NCI-H524 treated with DMSO at 0.1 percent for 48 hours (cell line): ENCODE data around the gene PARD3B.

ENCODE experiments used
- DNase-seq: peaks from one replicate; lab custom pipeline; 2025; lab: John Stamatoyannopoulos, UW

Gene PARD3B

DNA sequence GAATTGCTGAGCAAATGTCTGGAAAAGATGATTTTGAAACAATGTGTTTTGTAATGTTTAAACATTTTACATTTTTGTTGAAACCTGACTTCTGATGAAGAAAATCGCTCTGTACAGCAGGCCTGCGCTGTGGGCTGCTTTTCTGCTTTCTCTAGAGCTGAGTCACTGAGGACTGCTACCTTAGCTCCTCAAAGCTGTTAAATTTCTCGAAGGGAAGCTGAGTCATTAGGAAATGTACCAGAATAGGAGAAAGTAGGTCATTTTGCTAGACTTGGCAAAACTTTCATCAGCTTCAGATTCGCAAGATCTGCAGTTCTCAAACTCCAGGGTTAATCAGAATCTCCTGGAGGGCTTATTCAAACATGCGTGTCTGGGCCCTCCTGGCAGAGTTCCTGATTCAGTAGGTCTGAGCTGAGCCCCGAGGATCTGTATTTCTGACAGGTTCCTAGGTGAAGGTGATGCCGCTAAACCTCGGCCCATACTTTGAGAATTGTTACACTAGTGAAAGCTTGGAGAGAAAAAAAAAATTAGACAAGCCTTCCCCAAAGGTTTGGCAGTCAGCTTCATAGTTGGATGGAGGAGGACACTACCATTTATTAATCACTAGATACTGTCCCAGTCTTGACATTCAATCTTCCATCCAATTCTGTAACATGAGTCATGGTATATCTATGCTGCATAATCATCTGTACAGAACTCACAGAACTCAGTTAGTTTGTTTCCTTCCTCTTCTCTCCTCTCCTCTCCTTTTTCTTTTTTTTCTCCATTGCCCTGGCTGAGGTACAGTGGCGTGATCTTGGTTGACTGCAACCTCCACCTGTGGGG lies 297.6 kb downstream of the PARD3B start:
- no peak for DNase-seq

DNA sequence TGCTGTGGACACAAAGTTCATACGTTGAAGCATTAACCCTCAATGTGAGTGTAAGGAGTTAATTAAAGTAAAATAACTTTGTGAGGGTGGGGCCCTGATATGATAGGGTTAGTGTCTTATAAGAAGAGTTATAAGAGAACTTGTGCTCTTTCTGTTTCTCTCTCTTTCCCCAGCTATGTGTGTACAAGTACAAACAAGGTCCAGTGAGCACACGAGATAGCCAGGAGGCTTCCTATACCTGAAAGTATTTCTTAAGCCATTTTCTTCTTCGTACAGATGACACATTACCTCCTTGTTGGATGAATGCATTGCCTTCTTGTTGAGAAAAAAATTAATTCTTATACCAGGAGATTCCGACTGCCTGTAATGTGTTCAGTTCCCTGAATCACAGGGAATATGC lies 301.2 kb downstream of the PARD3B start:
- DNase-seq: no peak

DNA sequence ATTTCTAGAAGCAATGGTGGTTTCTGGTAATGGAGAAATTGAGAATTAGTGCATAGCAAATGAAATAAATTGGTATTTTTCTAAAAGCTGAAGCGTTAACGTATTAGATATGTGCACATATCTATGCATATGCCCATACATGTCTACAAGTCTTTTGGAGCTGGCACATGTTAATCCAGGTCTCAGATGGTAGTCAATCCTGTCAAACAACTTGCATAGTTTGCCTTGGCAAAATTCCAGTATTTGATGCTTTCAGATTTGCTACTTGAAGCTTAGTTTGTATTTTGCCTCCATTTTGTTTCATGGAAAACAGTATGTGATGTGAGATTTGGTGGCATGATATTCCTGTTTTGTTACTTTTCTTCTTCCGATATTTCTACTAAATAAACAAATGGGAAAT lies 304.6 kb downstream of the PARD3B start:
- DNase-seq: no peak

DNA sequence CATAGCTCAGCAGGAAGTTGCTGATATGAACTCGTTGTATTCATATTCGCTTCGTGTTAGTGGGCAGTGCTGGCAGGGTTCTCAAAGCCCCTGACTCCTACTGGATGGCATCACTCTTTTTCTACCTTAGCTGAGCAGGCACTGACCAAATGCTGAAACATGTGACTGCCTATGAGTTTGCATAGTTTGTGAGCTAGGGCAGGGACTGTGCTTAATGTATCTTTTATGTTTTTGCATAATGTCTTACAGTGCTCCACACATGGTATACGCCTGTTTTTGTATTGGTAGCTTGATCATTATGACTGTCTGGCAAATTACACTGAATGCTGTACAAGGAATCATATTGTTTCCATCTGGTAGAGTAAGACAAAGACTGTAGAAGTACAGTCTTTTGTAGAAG lies 305.3 kb downstream of the PARD3B start:
- DNase-seq: no peak

DNA sequence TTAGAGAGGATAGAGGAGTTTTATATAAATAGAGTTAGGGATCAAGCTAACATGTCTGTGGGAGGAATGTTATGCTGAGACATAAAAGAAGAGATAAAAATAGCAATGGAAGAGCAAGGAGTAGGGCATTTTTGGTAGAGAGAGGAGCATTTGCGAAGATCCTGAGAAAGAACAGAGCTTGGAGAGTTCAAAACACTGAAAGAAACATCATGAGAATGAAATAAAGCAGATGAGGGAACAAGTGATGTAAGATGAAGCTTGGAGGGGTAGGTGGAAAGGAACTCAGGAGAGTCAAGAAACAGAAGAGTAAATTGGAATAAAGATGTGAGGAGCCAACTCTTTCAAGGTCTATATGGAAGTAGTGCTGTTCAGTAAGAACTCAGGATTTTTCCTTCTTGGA lies 308.6 kb downstream of the PARD3B start:
- DNase-seq: no peak

DNA sequence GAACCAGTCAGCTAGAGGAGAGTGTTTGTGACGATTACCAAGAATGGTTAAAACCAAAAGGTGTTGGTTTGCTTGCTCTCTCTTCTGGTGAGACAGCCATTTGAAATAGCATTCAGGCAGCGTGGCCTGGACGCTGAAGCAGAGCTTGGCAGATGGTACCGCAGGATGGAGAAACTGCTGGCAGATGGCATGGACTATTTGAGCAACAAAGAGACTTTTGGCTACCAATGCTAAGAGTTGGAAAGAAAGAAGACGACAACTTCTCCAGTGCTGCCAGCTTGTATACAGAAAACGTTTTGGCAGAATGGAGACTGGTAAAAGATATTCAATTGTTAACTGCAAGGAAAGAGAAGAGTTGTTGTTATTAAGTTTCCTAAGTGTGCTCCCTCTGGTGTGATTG lies 315.0 kb downstream of the PARD3B start:
- peak; percentile 60 for DNase-seq

DNA sequence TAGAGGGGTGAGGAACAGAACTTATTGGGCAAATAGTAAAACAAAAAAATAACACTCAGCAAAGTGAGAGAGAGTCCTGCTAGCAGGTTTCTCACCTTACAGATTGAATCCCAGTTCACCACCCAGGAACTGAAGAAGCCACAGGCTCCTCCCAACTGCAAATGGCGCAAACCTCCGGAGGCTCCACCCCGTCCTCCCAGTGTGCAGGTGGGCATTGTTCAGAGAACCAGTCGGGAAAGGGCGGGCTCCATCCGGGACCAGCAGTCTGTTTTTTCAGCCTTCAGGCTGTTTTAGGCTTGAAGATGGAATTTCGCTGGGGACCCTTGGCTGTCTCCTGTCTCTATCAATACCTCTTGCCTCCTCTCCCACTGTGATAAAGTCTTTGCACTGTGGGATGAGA lies 317.5 kb downstream of the PARD3B start:
- no peak for DNase-seq

DNA sequence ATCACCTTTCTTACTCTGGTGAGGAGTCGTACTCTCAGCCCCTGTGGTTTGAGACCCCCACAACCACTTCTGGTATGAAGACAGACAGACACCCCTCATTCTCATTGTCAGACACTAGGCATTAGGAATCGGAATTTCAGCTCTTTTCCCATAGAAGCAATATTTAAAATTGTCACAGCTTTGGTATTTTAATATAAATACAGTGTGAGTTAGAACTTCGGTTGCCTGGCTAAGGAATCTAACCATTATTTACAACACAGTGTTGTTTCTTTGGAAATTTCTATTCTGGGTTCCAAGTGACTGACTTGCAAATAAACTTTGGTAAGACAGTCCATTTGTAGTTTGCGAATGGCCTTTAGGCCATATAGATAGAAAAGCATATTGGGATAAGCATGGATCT lies 318.1 kb downstream of the PARD3B start:
- no peak for DNase-seq

DNA sequence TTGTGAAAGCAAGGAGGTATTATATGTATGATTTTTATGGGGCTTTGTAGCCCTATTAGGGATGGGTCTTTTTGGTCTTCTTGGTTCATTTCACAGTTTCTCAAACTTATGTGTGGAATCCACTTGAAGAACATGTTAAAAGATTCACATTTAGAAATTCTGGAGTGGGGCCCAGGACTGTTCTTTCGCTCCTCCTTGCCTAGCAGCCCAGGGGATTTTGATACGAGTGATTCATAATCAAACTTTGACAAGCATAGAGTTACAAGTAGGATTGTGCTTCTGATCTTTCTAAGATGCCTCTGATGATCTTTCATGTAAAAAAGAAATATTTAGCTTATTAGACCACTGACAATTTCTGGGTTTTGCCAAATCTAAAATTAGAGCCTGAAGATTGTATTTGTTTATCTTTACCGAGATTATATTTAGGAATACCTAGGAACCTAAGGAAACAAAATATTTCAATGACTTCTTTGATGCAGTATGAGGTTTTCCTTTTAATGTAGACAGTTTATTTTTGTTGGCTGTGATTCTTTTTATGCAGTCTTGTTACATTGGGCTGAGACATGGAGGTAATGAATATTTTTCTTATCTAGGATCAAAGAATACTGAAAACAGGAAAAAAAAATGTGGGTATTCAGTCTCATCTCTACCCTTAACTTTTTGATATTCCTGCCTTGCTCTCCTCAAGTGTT lies 324.0 kb downstream of the PARD3B start:
- no peak for DNase-seq

DNA sequence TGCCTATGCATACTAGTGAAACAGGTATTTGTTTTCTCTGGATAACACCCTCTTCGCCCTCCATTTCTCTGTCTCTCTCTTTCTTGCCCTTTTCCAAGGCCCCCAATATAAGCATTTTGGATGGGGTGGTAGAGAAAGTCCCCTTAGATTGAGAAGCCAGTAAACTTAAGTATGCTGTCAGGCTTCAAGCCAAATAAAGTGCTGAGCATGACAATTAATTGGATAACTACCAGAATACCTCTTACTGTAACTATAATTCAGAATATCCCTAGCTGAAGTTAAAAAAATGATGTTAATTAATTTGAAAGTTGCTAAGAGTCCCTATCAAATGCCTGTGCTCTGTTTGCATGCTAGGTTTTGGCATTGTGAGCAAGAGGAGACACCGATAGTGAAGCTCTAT lies 324.8 kb downstream of the PARD3B start:
- no peak for DNase-seq

DNA sequence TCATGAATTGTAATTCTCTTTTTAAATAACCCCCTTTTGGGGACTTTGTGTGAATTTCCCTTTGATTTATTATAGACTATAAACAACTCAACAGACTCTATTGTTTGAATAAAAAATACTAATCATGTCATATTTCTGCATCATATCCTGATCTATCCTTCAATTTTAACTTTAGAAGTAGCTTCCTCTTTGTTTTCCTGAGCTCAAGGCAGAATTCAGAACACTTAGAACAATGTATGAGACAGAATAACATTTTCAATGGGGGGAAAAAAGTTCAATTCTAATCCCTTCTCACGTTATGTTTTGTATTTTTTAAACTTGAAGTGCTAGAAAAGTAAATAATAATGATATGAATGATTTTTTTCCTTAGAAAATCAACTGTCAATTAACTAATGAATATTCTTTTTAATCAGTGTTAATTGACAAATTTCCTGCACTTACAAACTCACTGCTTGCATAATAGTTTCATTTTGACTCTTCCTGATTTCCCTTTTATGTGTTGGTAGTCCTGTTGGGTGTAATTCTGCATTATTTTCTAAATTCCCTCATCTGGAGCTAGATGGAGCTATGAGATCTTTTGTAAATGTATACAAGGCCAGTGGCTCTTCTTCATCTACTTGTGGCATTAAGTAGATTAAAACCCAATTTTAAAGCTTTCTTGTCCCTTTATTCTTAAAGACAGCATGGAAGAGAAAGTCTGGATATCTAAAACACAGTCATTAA lies 326.1 kb downstream of the PARD3B start:
- DNase-seq: no peak

DNA sequence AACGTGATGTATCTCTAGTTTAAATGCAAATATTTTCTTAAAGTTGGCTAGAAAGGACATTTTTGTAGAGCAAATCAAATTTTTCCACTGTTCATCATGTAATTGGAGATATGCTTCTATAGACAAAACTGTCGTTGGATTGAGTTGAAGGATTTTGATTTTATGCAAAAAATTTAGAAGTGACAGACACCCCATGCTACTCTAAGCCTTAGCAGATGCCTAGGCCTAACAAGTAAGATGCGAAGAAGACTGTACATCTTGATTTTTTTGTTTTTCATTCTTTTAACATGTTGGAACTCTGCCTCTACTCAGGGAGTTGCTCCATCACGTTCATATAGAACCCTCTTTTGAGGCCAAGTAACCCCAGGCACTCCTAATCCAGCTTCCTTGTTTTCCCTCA lies 331.0 kb downstream of the PARD3B start:
- no peak for DNase-seq

DNA sequence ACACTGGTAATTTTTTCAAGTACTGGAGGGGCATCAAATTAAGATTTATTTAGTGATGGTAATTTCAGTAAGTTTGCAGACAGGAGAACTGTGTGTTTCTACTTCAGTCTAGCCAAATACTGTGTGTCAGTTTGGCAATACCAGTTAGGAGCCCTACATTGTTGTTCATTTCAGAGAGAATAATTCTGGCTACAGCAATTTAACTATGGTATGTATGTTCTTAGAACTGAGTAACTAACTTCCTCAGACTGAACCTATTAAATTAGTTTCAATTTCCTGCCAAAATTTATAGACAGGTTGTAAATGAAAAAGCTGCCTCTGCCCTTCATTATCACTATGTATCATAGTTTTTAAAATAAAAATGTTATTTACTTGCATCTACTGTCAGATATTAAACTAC lies 332.4 kb downstream of the PARD3B start:
- DNase-seq: no peak

DNA sequence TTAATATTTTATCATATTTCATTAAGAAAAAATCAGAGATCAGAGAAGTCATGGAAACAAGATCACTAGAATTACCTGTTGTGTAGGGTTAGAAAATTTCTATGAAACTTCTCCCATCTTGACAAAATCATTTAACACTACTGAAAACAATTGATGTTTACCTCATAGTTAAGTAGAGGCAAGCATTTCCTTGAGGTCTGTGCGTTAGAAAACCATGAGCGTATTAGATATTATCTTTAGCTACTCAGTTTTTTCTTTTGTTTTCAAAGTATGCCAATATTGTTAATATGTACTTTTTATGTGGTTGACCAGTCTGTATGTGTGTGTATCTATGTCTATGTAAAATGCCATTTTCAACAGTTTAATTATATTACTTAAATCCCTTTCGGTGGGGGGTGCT lies 335.7 kb downstream of the PARD3B start:
- no peak for DNase-seq

DNA sequence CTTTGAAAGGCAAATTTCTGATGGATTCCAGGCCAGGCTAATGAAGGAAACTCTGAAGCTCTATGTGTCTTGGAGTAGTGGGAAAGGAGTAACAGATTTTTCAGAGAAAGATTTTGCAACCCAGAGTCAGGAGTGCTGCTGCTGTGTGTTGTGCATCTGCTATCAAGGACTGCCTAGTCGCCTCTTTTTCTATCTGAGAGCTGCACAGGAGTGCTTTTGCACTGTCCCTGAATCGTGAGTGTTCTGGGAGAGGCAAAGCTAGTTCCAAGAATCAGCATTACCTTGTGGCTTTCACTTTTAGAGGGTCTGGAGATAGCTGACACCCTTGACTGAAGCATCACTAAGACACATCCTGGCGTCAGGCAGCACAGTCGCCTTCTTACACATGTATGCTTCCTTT lies 336.4 kb downstream of the PARD3B start:
- no peak for DNase-seq

DNA sequence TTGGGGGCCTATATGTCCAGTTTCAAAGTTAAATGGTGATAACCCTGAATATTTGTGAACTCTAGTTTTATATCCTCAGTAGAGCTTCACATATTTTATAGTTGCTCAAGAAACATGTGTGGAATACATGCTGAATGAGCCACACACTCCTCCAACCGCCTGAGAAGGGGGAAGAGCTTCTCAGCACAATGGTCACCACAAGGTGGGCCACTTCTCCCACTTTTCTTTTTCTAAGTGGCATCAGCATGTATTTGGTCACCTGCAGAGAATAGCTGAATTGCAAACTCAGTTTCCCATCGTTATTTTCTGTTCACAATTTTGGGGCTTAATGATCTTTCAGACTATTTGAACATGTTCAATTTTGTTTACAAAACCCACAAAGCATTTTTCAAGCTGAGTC lies 340.5 kb downstream of the PARD3B start:
- DNase-seq: no peak

DNA sequence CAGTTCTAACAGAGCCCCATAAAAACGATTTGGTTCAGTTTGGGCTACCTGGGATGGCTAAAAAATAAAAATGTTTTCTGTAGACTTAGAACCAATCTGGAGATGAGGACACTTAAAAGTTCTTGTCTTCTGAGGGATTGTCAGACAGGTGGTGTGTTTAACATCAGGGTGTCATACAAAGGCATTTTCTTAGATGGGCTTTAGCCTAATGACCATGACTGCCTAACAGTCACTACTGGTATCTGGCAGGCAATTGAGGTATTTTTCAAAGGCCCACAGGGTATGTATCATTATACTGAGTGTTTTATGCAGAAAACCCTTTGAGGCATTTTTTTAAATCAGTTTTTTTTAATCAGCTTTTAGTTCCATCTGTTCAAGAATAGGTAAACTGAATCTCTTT lies 341.4 kb downstream of the PARD3B start:
- no peak for DNase-seq

DNA sequence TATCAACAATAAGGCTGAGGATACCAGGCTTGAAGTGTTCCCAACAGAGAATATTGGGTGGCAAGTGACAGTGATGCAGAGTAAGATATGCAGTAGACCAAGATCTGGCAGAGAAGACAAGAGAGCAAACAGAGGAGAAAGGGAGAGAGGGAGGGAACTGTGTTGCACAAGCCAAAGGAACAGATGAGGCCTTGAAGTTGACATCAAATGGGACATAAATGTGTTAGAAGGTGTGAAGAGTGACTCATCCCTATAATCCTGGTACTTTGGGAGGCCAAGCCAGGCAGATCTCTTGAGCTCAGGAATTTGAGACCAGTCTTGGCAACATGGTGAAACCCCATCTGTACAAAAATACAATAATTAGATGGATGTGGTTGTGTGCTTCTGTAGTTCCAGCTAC lies 342.9 kb downstream of the PARD3B start:
- no peak for DNase-seq

DNA sequence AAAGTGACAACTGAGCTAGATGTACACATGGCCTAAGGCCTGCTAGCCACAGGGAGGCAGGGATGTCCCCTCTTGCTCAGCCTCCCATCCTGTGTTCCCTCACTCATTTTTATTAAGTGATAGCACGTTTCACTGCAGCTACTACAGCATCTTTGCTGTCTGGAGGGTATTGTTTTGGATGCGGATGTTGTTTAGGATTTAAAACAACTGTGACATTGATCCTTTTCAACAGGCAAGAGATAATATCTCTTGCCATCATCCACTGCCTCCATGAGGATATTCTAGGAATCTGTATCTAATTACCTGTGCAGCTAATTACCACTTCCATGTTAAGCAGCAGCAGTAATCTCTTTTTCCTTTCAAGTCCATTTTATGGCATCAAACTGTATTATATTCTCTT lies 345.4 kb downstream of the PARD3B start:
- no peak for DNase-seq

DNA sequence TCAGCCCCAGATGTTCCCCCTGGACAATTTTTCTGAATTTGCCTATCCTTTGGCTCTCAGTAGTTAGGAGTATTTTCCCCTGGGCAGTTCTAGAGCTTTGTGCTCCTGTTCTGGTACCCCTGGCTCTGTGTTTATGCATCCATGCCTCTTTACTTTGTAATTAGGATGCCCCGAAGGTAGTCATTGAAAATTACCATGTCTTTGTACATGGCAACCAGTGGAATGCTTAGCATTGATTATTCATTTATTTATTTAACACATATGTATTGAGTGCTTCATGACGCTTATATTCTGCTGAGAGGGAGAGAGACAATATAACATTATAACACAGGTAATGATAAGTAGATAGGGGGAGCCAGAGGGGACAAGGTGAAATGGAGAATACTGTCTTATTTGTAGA lies 346.5 kb downstream of the PARD3B start:
- DNase-seq: no peak

DNA sequence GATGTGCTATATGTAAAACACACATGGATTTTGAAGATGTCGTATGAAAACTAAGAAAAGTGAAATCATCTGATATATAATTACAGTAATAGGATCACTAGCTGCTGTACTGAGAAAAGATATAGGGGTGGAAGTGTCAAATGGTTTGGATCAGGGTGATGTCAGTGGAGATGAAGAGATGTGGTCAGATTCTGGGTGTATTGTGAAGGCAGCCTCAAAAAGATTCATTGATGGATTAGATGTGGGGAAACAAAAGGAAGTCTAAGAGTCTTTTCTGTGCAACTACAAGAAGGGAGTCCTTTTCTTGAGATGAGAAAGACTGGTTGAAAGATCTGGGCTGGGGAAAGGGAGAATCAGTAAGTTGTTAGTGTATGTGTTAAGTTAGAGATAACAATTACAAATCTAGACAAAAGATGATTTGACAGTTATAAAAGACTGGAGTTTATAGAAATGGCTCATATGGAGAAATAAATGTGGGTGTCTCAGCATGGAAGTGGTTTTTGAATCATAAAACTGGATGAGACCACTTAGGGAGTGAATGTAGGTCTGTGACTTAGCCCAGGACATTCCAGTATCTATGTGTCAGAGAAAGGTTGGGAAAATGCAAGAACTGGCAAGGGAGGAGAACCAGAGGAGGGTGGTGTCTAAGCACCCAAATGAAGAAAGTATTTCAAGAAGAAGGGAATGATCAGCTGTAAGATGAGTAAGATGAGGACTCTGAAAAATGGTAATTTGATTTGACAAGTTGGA lies 347.4 kb downstream of the PARD3B start:
- DNase-seq: no peak

DNA sequence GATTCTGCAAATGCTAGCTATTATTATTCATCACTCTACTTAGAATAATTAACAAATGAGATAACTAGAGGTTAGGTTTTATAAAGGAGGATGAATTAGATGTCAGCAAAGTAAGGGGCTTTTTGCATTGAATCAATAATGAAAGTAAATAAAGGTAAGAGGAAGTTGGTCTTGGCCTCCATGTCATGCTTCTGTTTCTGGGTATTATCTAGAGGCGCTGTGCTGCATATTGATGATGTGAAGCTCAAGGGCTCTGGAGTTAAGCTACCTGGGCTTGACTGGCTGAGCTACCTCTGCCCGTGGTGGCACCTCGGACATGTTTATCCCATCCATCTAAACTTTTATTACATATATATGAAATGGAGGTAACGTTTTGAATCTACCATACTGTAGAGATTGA lies 350.9 kb downstream of the PARD3B start:
- DNase-seq: no peak
